ENCODE measurements around the gene GHITM.

GRCh38 chr10:84152769-84153168 is 13.5 kb downstream of the GHITM start:
- TF ChIP-seq POLR2A (IDR thresholded peaks at IDR 0.05; ENCODE audit: low read length) (no peak), GATA1 (IDR thresholded peaks at IDR 0.05; ENCODE audit: low read depth, low read length) (no peak)

All from erythroblast (primary cell).